GM15510 (cell line): ENCODE data around the gene PTPRC.

Experiments
- POLR2A ChIP-seq: IDR thresholded peaks from 3 replicates; pipeline ENCODE4 v1.6.1; 2011; ENCODE audit warnings: borderline replicate concordance; ENCODE audit not compliant: insufficient read length; ENCODE audit errors: extremely low read depth

The PTPRC gene

DNA sequence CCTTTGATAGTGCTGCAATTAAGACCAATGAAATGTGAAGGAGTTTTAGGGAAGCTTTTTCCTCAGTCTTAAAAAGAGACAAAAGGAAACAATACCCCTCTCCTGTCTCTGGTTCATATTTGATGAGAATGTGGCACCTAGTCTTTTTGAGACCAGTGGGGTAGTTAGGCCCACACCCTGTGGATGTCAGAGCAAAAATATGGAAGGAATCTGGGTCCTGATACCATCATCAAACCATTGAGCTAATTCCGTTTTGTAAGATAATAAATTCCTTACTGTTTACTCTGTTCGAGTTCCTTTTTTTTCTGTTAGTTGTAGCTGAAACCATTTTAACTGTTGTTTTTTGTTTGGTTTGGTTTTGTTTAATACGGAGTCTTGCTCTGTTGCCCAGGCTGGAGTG lies 33.3 kb downstream of the PTPRC start:
- TF ChIP-seq POLR2A: no peak

- no peak for TF ChIP-seq POLR2A
Measured at GRCh38 chr1:198674009-198674408, 35.2 kb downstream of the PTPRC start.

DNA sequence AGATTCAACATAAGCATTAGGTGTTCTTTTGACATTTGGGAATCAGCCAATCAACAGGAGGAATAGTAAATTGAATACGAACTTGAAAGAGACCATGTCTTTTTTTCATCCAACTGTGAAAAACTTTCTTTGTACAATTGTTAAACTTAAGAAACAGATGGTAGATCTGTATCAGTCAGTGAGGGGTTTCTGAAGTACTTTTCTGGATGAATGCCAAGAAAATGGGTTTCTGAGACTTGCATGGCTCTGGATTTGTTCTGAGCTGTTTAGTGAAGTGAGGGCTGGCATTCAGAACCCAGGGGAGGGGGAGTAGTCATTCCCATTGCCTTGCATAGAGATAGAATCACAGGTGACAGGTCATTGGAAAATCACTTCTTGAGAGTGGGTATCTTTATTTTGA lies 37.4 kb downstream of the PTPRC start:
- TF ChIP-seq POLR2A: no peak

- TF ChIP-seq POLR2A: no peak
Measured at GRCh38 chr1:198677027-198677426, 38.2 kb downstream of the PTPRC start.

GRCh38 chr1:198677871-198678270 lies 39.0 kb downstream of the PTPRC start:
- TF ChIP-seq POLR2A: no peak

GRCh38 chr1:198678301-198678836 lies 39.5 kb downstream of the PTPRC start:
- no peak for TF ChIP-seq POLR2A

GRCh38 chr1:198678901-198679329 lies 40.1 kb downstream of the PTPRC start:
- no peak for TF ChIP-seq POLR2A

DNA sequence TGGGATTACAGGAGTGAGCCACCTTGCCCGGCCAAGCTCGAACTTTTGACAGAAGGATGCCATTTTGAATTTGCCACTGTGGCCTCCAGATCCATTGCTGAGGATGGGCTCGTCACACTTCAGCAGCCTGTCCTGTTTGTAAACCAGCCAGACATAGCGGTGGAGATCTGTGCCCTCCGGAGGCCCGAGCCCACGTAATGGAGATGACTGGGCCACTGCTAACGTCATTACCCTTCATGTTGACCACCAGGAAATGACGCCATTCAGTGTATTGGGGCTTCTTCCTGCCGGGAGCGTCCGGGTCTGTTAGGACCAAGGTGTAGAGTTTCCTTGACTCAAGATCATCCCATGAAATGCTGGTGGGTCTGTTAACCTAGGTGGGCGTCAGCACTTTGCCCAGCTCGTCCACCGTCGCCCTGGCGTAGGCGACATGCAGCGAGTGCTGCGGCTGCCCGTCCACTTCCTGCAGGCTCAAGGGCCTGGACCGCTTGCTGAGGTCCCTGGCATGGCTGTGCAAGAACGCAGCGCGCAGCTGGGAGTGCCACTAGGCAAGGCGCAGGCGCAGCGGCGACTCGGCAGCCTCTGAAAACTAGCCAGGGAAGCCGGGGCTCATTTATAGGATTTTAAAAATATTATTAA lies 40.8 kb downstream of the PTPRC start:
- TF ChIP-seq POLR2A: no peak

DNA sequence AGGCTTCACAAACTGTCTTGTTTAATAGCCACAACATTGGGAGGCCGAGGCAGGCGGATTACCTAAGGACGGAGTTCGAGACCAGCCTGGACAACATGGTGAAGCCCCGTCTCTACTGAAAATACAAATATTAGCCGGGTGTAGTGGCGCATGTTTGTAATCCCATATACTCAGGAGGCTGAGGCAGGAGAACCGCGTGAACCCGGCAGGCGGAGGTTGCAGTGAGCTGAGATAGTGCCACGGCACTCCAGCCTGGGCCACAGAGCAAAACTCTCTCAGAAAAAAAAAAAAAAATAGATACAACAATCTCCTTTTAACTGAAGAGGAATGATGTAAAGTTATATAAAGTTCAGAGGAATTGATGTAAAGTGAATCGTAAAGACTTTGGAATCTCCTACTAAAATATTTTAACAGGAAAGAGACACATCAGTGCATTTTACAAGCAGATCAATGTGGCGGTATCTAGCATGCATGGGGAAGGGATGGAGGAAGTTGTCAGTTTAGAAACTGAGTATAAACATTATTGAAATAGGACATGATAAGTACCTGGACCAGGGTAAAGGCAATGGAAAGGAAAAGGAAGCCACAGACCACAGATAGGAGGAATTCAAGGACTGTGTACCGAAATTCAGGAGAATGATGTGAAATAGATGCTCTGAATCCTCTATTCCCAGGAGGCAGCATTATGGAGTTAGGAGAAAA lies 41.5 kb downstream of the PTPRC start:
- no peak for TF ChIP-seq POLR2A

DNA sequence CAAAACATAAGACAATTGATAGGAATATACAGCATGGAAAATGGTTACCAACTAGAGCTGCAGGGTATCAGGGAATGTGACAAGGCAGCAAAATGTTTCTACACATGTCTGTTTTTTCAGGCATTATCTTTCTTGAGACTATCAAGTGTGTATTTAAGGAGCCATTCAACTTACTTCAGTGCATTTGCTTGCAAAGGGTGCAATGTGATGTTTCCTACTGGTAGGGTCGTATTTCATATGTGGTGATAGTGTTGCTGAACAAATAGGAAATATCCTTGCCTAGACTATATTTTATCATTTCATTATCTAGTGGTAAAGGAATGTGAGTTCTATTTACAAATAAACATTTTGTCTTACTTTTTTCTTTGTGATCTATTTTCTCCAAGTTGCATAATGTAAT lies 42.4 kb downstream of the PTPRC start:
- no peak for TF ChIP-seq POLR2A

GRCh38 chr1:198681831-198682759 lies 43.3 kb downstream of the PTPRC start:
- no peak for TF ChIP-seq POLR2A

- no peak for TF ChIP-seq POLR2A
Measured at GRCh38 chr1:198682850-198683249, 44.0 kb downstream of the PTPRC start.

GRCh38 chr1:198683449-198683848 lies 44.6 kb downstream of the PTPRC start:
- no peak for TF ChIP-seq POLR2A

- no peak for TF ChIP-seq POLR2A
Measured at GRCh38 chr1:198686069-198686728, 47.4 kb downstream of the PTPRC start.
